HUES64 (cell line): ENCODE measurements around the gene ARMC7.

Experiments
- H3K27ac ChIP-seq: 2 replicates; pipeline ENCODE4 v1.7.0; 2013; ENCODE audit warnings: low read depth, low read length, inconsistent platforms
- H3K27me3 ChIP-seq: 2 replicates; pipeline ENCODE4 v1.6.1; 2013; ENCODE audit warnings: mild to moderate bottlenecking, low read length; ENCODE audit not compliant: insufficient read depth
- H3K36me3 ChIP-seq: 2 replicates; pipeline ENCODE4 v1.6.1; 2013; ENCODE audit warnings: mild to moderate bottlenecking, low read length; ENCODE audit not compliant: insufficient read depth
- H3K4me1 ChIP-seq: 2 replicates; pipeline ENCODE4 v1.6.1; 2013; ENCODE audit warnings: mild to moderate bottlenecking, low read length, moderate library complexity; ENCODE audit not compliant: insufficient read depth
- H3K4me3 ChIP-seq: 2 replicates; pipeline ENCODE4 v1.5.1; 2013; ENCODE audit warnings: mild to moderate bottlenecking, low read length, moderate library complexity
- H3K9ac ChIP-seq: 2 replicates; pipeline ENCODE4 v1.6.1; 2013; ENCODE audit warnings: mild to moderate bottlenecking, low read depth, low read length
- H3K9me3 ChIP-seq: 2 replicates; pipeline ENCODE4 v1.6.1; 2013; ENCODE audit warnings: low read depth, low read length; ENCODE audit not compliant: insufficient read depth
- WGBS: fragments of 150-250, 120-280 bp; methylation state at CpG from one replicate; pipeline ENCODE4 v1.1.7; 2013; ENCODE audit warnings: missing lambda C conversion rate; 5-methylcytosine and 5-hydroxymethylcytosine counted together

The ARMC7 gene

DNA sequence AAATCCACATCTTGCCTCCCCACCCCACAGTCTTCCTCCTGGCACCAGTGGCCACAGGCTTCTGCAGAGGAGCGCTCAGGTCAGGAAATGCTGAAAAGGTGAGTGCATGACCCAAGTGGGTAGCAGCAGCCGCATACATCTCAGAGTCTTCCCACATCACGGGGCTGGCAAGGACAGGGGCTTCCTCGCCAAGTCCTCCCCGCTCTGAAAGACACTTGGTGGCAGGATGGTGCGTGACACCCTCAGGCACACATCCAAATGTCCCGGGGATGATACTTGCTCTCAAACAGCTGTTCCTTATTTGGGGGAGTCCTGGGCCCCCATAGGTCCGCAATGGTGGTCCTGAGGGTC is 30.8 kb upstream of the ARMC7 start:
- H3K4me1 ChIP-seq = peaks cover 13% of the 10 kb centered on the region; the same call in 1 of the 2 replicates
- peak overlapping the region; percentile 42; the same call in 1 of the 2 replicates for H3K9ac ChIP-seq
- WGBS = 84% methylated on average over 8 of the region's 8 CpGs
- H3K9me3 ChIP-seq = no peaks in the 10 kb centered on the region
- H3K36me3 ChIP-seq = no peaks in the 10 kb centered on the region
- no peaks in the 10 kb centered on the region for H3K27me3 ChIP-seq
- peak overlapping the region; percentile 31; the same call in 1 of the 2 replicates for H3K27ac ChIP-seq
- no peak overlapping the region for H3K4me3 ChIP-seq

DNA sequence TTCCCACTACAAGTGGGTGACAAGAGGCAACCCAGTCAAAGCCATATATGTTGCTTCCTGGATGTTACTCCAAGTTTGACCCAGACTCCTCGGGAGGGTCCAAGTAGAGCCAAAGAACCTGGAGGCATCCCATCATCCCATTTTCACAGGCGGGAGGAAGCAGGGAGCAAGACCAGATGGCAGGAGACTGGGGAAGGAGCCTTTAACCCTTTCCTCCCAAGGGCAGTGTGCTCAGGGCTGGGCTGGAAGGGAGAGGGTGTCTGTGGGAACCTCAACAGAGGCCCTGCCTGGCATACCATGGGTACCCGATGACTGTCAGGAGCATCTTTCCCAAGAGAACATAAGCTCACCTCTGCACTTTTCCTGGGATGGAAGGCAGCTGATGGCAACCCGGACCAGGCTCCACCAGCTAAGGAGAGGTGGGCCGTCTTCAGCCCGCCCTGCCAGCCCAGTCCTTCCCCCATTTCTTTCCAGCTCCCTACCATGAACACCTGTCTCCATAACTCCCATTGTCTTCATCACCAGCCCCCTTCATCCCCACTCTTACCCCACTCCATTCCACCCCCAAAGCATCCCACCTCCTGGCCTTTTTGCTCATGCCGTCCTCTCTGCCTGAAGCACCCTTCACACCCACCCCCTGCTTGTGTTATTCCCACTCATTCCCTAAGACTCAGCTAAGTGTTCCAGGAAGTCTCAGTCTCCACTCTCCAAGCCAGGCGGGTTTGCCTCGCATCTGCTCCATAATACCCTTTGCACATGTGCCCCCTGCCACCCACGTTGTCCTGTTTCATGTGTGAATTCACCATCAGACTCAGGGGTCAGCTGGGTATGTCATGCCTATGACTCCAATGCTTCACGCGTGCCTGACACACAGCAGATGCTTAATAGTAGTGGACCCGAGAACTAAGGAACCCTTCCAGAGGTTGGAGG is 27.9 kb upstream of the ARMC7 start:
- no peak overlapping the region for H3K9ac ChIP-seq
- peaks cover 13% of the 10 kb centered on the region; the same call in 1 of the 2 replicates for H3K4me1 ChIP-seq
- H3K4me3 ChIP-seq = no peak overlapping the region
- no peaks in the 10 kb centered on the region for H3K9me3 ChIP-seq
- H3K36me3 ChIP-seq = no peaks in the 10 kb centered on the region
- no peak overlapping the region for H3K27ac ChIP-seq
- 83% methylated on average over 13 of the region's 13 CpGs for WGBS
- no peaks in the 10 kb centered on the region for H3K27me3 ChIP-seq

DNA sequence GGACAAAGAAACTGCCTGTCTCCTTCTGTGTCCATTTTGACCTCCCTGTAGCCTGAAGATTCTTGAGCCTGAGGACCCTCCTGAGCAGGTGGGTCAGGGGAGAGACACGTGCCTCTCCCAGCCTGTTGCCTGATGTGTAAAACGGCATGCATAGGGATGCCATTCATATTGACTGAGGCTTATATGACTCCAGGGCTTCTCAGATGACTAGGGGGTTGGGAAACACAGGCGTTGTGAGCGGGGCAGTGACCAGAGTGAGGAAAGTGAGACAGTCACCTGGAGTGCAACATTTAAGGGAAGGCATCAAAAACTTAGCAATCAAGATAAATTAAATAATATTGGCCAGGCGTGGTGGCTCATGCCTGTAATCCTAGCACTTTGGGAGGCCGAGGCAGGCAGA is 27.1 kb upstream of the ARMC7 start:
- Histone ChIP-seq H3K27ac (no peak overlapping the region), H3K36me3 (no peaks in the 10 kb centered on the region), H3K4me3 (no peak overlapping the region), H3K4me1 (peaks cover 13% of the 10 kb centered on the region; the same call in 1 of the 2 replicates), H3K9me3 (no peaks in the 10 kb centered on the region), H3K27me3 (no peaks in the 10 kb centered on the region), H3K9ac (no peak overlapping the region)
- whole genome bisulfite sequencing = 56% methylated on average over 6 of the region's 6 CpGs

DNA sequence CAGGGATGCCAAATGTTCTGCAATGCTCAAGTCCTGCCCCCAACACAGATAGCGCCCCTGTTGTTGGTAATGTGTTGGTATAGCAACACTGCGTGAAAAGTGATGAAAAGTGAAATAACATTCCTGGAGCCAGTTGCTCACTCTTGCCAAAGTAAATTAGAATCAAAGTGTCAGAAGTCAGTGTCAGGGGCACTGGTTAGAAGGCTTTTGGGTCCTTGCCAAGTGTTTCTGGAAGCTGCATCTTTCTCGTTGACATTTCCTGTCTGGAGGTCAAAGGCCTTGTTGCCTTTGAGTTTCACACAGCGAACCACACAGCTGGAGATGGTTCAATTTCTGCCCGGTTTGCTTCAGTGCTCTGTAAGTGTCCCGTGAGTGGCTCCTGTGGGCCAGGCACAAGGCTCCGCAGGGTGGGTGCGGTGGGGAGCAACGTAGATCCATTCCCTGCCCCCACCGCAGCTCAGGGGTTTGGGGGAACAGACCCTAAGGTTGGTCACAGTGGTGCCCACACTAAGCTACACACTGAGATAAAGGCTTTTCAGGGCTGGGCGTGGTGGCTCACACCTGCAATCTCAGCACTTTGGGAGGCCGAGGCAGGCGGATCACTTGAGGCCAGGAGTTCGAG is 25.6 kb upstream of the ARMC7 start:
- Histone ChIP-seq H3K9me3 (no peaks in the 10 kb centered on the region), H3K4me3 (no peak overlapping the region), H3K27me3 (no peaks in the 10 kb centered on the region), H3K9ac (no peak overlapping the region), H3K4me1 (peaks cover 12% of the 10 kb centered on the region), H3K36me3 (no peaks in the 10 kb centered on the region), H3K27ac (no peak overlapping the region)
- 81% methylated on average over 14 of the region's 14 CpGs for WGBS

DNA sequence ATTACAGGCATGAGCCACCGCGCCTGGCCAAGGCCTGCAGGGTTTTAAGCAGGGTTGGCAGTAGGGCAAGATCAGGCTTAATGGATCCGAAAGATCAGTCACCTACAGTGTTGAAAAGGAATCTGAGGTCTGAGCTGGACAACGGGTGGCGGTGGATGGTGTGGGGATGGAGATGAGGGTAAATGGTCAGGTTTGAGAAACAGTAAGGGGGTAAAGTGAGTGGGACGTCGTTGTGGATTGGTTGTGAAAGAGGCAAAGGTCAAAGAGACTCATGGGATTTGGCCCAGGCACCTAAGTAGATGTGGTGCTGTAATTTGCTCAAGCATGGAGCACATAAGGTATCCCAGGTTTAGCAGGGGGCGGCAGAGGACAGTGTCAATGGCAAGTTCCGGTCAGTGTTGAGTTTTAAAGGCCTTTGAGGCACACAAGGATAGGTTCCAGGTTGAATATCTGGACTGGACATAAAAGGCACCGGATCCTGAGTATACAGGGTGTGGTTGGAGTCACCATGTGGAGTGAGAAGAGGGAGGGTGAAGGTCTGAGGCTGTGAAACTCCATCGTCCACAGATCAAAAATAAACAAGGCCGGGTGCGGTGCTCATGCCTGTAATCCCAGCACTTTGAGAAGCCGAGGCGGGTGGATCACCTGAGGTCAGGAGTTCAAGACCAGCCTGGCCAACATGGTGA is 23.1 kb upstream of the ARMC7 start:
- H3K9me3 ChIP-seq = no peaks in the 10 kb centered on the region
- H3K27me3 ChIP-seq = no peaks in the 10 kb centered on the region
- no peak overlapping the region for H3K9ac ChIP-seq
- H3K36me3 ChIP-seq = no peaks in the 10 kb centered on the region
- H3K27ac ChIP-seq = no peak overlapping the region
- WGBS = 85% methylated on average over 15 of the region's 15 CpGs
- H3K4me1 ChIP-seq = peaks cover 22% of the 10 kb centered on the region
- no peak overlapping the region for H3K4me3 ChIP-seq

DNA sequence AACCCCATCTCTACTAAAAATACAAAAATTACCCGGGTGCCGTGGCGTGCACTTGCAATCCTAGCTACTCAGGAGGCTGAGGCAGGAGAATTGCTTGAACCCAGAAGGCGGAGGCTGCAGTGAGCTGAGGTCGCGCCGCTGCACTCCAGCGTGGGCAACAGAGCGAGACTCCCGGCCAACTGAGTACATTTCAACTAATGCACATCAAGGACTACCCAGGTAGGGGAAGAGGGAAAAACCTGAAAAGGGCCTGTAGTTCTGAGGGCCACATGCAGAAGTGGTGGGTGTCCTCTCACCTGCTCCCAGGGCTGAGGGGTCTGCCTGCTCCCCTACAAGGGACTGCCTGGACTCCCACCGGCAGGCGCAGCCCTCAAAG is 22.6 kb upstream of the ARMC7 start:
- Histone ChIP-seq H3K9me3 (no peaks in the 10 kb centered on the region), H3K4me1 (peaks cover 23% of the 10 kb centered on the region), H3K27ac (peak overlapping the region; percentile 97), H3K36me3 (no peaks in the 10 kb centered on the region), H3K4me3 (peak overlapping the region; percentile 84), H3K9ac (peak overlapping the region; percentile 90), H3K27me3 (no peaks in the 10 kb centered on the region)
- 53% methylated on average over 12 of the region's 12 CpGs for WGBS

DNA sequence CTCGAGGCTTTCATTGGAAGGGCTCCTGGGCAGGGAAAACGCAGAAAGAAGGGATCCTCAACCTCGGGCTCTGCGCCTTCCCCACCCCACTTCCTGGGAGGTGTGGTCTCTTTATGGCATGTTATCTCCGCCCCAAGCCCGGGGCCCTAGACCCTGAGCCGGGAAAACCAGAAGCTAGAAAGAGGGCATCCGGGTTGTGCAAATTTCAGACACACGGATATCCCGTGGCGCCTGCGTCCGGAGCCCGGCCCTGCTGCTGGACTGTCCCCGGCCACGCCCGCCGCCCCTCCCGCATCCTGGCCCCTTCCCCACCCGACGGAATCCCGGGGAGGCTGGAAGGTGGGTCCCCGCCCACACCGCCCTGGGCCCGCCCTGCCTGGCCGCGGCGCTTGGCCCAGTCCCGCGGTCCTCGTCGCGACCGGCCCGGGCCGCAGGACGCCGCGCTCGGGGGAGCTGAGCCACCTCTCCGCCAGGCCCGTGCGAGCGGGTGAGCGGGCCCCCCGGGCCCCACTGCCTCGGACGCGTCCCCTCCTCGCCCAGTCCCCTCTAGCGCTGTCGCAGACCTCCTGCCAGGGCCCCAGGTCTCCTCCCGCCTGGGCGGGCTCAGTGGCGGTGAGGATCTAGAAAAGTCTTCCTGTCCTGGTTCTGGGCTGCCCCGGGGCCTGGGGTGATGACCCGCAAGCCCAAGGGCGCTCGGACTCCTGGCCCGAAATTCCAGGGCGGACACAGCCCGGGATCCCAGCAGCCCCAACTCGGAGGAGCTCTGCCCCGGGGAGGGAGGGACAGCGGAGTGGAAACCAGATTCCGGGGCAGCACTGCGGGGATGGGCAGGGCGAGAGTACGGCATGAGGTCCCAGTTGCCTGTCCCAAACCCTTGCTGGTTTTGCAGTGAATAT is 22.0 kb upstream of the ARMC7 start, which contains the start of gene SLC16A5:
Gene SLC16A5, plus strand, starts transcription at position 397 of the 896 bp plus-strand sequence. CDS start 5,683 bp downstream, outside the sequence.
- H3K27ac ChIP-seq = peak within 1 kb of the TSS; percentile 97
- H3K27me3 ChIP-seq = no peaks in the 10 kb centered on the region
- peaks cover 21% of the 10 kb centered on the region for H3K4me1 ChIP-seq
- no peaks in the 10 kb centered on the region for H3K9me3 ChIP-seq
- no peaks in the 10 kb centered on the region for H3K36me3 ChIP-seq
- peak within 1 kb of the TSS; percentile 90 for H3K9ac ChIP-seq
- peak within 1 kb of the TSS; percentile 84 for H3K4me3 ChIP-seq
- 1% methylated on average over 69 of the region's 69 CpGs for WGBS

DNA sequence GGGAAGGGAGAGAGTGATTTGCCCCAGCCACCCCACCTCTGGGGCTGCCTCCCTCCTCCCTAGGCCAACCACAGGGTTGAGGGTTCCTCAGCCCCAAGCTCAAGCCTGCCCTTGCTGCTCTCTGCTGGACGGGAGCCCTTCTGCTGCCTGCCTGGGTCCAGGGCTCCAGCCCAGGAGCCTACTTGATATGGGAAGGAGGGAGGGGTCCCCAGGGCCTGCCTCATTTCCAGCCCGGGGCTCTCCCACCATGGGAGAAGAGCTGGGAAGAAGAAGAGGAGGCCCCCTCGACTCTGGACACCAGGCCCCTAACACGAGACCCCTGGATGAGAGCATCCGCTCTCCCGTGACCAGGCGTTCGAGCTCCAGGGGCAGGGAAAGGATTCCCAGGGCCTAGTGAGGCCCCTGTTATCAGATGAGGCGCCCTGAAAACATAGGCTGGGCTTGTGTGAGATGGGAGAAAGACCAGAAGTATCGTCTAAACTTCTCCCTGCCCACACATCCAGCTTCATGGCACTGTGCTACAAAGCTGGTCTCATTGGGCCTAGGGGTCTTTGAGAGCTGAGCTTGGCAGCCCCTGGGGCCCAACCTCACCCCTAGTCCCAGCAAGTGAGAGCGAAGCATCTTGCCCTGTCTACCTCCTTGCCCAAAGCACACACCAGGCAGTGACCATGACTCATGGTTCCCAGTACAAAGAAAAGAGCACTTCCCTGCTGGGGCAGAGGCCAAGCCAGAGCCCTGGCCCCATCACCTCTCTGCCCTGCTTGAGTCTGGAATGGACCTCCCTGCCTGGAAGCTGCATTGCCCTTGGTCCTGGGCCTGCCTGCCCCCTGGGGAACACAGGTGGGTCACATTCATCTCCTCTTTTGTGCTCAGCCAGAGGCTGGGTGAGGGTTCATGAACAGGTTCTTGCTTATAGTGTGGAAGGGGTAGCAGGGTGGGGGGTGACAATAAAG is 21.0 kb upstream of the ARMC7 start:
- peak overlapping the region; percentile 97 for H3K27ac ChIP-seq
- H3K4me1 ChIP-seq = peaks cover 21% of the 10 kb centered on the region
- no peaks in the 10 kb centered on the region for H3K27me3 ChIP-seq
- H3K4me3 ChIP-seq = peak overlapping the region; percentile 84
- no peaks in the 10 kb centered on the region for H3K9me3 ChIP-seq
- H3K9ac ChIP-seq = peak overlapping the region; percentile 90
- 65% methylated on average over 11 of the region's 11 CpGs for WGBS
- H3K36me3 ChIP-seq = no peaks in the 10 kb centered on the region

DNA sequence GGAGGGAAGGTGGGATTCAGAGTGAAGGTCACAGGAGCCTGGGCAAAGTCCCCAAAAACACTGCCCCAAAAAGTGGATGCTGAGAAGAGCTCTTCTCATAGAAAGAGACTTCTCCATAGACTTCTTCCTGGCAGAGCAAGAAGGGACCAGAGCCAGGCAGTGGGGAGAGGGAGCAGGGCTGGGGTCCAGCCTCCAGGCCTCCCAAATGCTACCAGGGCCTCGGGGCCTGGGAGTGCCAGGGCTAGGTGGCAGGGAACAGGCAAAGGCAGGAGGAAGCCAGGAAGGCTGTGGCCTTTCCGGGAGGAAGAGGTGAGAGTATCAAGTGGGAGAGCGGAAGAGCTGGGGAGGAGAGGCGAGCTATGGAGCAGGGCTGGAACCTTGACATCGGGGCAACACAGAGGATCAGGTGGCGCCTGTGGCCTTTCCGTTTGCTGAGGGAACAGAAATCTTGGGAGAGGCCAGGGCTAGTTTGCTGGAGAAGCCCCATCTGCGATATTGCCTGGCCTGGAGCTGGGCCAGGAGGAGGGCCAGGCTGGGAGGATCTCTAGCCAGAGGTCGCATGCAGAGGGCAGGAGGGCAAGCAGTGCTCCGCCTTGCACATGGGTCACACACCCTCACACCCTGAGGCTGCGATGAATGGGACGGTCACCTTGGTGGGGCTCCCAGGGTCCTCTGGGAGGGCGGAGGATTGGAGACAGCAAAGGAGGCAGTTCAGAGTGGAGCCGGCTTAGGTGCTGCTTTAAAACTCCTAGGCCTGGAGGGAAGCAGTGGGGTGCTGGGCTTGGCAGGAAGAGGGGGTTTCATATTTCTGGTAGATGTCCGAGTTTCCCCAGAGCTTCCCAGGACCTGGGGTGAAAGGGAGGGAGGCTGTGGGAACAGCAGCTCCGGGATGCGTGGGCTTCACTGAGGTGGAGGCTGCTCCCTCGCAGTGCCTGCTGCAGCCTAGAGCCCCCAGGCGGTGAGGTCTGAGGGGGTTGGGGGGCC is 18.6 kb upstream of the ARMC7 start:
- no peaks in the 10 kb centered on the region for H3K9me3 ChIP-seq
- WGBS = 70% methylated on average over 19 of the region's 19 CpGs
- peak overlapping the region; percentile 43; the same call in 1 of the 2 replicates for H3K9ac ChIP-seq
- no peaks in the 10 kb centered on the region for H3K36me3 ChIP-seq
- H3K27me3 ChIP-seq = no peaks in the 10 kb centered on the region
- H3K4me3 ChIP-seq = no peak overlapping the region
- peaks cover 21% of the 10 kb centered on the region for H3K4me1 ChIP-seq
- H3K27ac ChIP-seq = peak overlapping the region; percentile 51
